ENCODE data around the gene PBX1.
A peak's percentile ranks its signal among the peaks of the same experiment; 100 is the strongest.
"Not testable (repeated sequence)": the region's sequence is repeated elsewhere in the genome, so short reads cannot be mapped to it uniquely, and the experiment has no call there.

The PBX1 gene

DNA sequence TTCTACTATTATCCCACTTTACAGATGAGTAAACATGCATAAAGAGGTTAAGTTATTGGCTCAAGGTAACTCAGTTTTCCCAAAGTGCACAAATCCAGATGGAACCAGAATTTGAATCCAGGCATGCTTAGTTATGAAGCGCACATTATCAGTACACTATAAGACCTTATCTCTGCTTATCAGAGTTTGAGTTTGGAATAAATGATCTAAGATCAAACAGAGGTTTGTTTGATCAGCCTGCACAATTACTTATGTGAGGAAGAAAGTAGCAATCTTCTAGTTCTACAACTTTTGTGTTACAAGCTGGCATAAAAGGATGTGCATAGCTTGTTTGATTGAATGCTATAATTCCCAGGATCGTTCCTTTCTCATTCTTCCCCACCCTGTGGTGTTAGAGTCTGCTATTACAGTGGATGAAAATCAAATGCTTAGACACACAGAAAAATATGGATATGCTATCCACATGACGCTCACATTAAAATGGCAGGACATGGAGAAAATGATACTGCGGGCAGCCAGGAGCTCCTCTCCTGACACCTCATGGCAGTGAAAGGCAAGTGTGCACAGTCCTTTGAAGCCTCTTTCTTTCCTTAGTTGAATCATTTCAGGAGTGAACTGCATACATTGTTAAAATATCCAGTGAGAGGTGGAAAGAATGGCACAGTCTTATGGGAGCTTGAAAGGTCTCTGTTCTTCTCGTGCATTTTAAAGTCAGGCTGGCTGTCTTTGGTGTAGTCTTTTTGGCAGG is 23.9 kb upstream of the PBX1 start:
- DNase-seq: no peak
- Histone ChIP-seq H3K27ac (ENCODE audit: low read length) (no peak overlapping the region), H3K4me3 (ENCODE audit: low read length) (no peak overlapping the region), H2AFZ (ENCODE audit: low read length) (no peak overlapping the region), H3K27me3 (replicated peaks; ENCODE audit: insufficient read depth, low read length) (no peaks in the 10 kb centered on the region), H3K36me3 (replicated peaks; ENCODE audit: insufficient read depth, low read length) (no peaks in the 10 kb centered on the region), H3K9me2 (replicated peaks; ENCODE audit: insufficient read depth, low read length) (no peaks in the 10 kb centered on the region), H3F3A (ENCODE audit: insufficient read depth, low read length) (no peaks in the 10 kb centered on the region), H3K9ac (ENCODE audit: low read length) (no peak overlapping the region), H4K20me1 (ENCODE audit: insufficient read depth, low read length) (no peaks in the 10 kb centered on the region), H3K4me1 (ENCODE audit: low read length) (no peaks in the 10 kb centered on the region), H3K79me2 (ENCODE audit: low read length) (no peaks in the 10 kb centered on the region), H3K9me3 (replicated peaks; ENCODE audit: insufficient read depth, low read length) (no peaks in the 10 kb centered on the region), H3K4me2 (ENCODE audit: low read depth, low read length) (no peak overlapping the region)
- TF ChIP-seq EZH2 (optimal IDR thresholded peaks at IDR 0.05; ENCODE audit: low read depth, low read length): no peak
- TF ChIP-seq, protein P1, sequence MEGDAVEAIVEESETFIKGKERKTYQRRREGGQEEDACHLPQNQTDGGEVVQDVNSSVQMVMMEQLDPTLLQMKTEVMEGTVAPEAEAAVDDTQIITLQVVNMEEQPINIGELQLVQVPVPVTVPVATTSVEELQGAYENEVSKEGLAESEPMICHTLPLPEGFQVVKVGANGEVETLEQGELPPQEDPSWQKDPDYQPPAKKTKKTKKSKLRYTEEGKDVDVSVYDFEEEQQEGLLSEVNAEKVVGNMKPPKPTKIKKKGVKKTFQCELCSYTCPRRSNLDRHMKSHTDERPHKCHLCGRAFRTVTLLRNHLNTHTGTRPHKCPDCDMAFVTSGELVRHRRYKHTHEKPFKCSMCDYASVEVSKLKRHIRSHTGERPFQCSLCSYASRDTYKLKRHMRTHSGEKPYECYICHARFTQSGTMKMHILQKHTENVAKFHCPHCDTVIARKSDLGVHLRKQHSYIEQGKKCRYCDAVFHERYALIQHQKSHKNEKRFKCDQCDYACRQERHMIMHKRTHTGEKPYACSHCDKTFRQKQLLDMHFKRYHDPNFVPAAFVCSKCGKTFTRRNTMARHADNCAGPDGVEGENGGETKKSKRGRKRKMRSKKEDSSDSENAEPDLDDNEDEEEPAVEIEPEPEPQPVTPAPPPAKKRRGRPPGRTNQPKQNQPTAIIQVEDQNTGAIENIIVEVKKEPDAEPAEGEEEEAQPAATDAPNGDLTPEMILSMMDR (IDR thresholded peaks at IDR 0.05; ENCODE audit: low read length): no peak
- no peak for TF ChIP-seq EZH2phosphoT487 (IDR thresholded peaks at IDR 0.05; ENCODE audit: low read length)

DNA sequence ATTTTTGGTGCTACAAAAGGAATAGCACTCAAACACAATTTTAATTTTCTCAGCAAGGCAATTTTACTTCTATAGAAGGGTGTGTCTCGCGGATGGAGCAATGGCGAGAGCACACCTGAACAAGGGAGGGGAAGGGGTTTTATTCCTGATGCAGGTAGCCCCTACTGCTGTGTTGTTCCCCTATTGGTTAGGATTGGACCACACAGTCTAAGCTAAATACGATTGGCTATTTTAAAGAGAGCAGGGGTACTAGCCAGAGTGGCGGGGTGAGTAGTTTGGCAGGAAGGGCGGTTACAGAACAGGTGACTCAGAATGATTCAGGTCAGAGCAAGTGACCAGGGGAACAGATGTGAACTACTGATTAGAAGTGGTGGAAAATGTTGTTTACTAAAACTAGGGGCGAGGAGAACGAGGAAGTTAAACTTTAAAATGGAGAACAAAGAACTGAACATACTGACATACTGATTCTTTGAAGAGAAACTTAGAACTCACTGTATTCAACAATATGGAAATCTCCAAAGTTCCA is 6.5 kb upstream of the PBX1 start:
- not testable (repeated sequence) for H3K27ac ChIP-seq (ENCODE audit: low read length); H3K9me2 ChIP-seq (replicated peaks; ENCODE audit: insufficient read depth, low read length); H3F3A ChIP-seq (ENCODE audit: insufficient read depth, low read length); H3K27me3 ChIP-seq (replicated peaks; ENCODE audit: insufficient read depth, low read length); H3K4me1 ChIP-seq (ENCODE audit: low read length); H4K20me1 ChIP-seq (ENCODE audit: insufficient read depth, low read length); H3K9ac ChIP-seq (ENCODE audit: low read length); H3K79me2 ChIP-seq (ENCODE audit: low read length); H3K9me3 ChIP-seq (replicated peaks; ENCODE audit: insufficient read depth, low read length); H3K36me3 ChIP-seq (replicated peaks; ENCODE audit: insufficient read depth, low read length); H3K4me3 ChIP-seq (ENCODE audit: low read length); H3K4me2 ChIP-seq (ENCODE audit: low read depth, low read length); H2AFZ ChIP-seq (ENCODE audit: low read length)
- peak; percentile 2 for DNase-seq

DNA sequence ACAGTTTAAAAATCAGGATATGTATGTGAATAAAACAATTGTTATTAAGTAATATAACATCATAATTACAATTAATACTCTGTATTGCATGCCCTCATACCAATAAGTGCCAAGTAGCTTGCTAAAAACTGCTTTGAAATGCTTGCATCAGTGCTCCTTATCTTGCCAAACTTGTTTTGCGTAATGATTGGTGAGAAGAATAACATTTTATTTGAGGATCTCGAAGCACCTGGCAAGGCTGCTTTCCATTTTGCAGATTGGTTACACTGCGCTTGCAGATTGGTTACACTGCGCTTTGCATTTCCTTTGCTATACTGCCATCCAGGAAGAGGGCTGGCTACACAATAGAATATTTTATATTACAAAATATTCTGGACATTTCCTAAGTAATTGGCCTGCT is 1.7 kb upstream of the PBX1 start:
- TF ChIP-seq, protein P1 (IDR thresholded peaks at IDR 0.05; ENCODE audit: low read length): no peak
- TF ChIP-seq EZH2 (optimal IDR thresholded peaks at IDR 0.05; ENCODE audit: low read depth, low read length) (no peak), EZH2phosphoT487 (IDR thresholded peaks at IDR 0.05; ENCODE audit: low read length) (no peak)
- Histone ChIP-seq H3K9me2 (replicated peaks; ENCODE audit: insufficient read depth, low read length) (no peaks in the 10 kb centered on the region), H4K20me1 (ENCODE audit: insufficient read depth, low read length) (no peaks in the 10 kb centered on the region), H3K36me3 (replicated peaks; ENCODE audit: insufficient read depth, low read length) (no peaks in the 10 kb centered on the region), H3K79me2 (ENCODE audit: low read length) (peaks cover 23% of the 10 kb centered on the region), H3K9me3 (replicated peaks; ENCODE audit: insufficient read depth, low read length) (no peaks in the 10 kb centered on the region), H3K4me3 (ENCODE audit: low read length) (no peak overlapping the region), H3K27ac (ENCODE audit: low read length) (no peak overlapping the region), H3K9ac (ENCODE audit: low read length) (no peak overlapping the region), H3F3A (ENCODE audit: insufficient read depth, low read length) (no peaks in the 10 kb centered on the region), H3K4me1 (ENCODE audit: low read length) (peaks cover 5% of the 10 kb centered on the region), H3K4me2 (ENCODE audit: low read depth, low read length) (no peak overlapping the region), H3K27me3 (replicated peaks; ENCODE audit: insufficient read depth, low read length) (no peaks in the 10 kb centered on the region), H2AFZ (ENCODE audit: low read length) (no peak overlapping the region)
- DNase-seq: no peak
